Epithelial cell of esophagus (primary cell): ENCODE data around the gene CCDC93.

Experiments used
- DNase-seq: peaks from one replicate; pipeline ENCODE4 v3.0.0; 2010; ENCODE audit warnings: low read depth
- H3K4me3 ChIP-seq: 2 replicates; pipeline ENCODE4 v1.5.1; 2011; ENCODE audit warnings: mild to moderate bottlenecking, low read length, control low read depth
- TF ChIP-seq, protein P1 (sequence below): IDR thresholded peaks from 2 replicates; pipeline ENCODE4 v1.5.1; 2011; ENCODE audit warnings: low read depth, mild to moderate bottlenecking, low read length, control low read depth, inconsistent platforms; ENCODE audit not compliant: insufficient read depth; ENCODE audit errors: missing control alignments

CCDC93 gene

DNA sequence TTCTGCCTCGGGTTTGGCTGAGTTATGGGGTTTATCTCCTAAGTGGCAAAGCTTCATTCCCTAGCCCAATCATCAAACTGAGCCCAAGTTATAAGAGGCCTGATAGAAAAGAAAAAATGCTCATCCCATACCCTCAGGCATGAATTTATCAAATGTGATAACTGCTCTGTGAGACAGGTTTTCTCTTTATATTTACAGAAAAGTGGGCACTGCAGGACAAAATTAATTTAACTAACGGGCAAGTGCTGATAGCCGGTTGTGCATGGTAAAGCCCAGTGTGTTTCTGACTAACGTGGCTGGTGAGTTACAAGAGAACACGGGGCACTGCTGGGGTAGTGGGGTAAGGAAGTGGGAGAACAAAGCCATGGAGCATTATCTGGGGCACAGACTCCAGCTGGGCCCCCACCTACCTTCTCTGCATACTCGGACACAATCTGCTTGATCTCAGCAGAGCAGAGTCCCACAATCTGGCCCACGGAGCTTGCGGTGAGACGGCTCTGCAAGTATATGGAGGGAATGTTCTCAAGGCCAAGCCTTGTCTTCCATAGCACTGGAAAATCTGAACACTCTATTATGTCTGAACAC, 40.3 kb downstream of the CCDC93 start:
- TF ChIP-seq, protein P1, sequence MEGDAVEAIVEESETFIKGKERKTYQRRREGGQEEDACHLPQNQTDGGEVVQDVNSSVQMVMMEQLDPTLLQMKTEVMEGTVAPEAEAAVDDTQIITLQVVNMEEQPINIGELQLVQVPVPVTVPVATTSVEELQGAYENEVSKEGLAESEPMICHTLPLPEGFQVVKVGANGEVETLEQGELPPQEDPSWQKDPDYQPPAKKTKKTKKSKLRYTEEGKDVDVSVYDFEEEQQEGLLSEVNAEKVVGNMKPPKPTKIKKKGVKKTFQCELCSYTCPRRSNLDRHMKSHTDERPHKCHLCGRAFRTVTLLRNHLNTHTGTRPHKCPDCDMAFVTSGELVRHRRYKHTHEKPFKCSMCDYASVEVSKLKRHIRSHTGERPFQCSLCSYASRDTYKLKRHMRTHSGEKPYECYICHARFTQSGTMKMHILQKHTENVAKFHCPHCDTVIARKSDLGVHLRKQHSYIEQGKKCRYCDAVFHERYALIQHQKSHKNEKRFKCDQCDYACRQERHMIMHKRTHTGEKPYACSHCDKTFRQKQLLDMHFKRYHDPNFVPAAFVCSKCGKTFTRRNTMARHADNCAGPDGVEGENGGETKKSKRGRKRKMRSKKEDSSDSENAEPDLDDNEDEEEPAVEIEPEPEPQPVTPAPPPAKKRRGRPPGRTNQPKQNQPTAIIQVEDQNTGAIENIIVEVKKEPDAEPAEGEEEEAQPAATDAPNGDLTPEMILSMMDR: no peak
- no peak overlapping the region for H3K4me3 ChIP-seq
- no peak for DNase-seq

DNA sequence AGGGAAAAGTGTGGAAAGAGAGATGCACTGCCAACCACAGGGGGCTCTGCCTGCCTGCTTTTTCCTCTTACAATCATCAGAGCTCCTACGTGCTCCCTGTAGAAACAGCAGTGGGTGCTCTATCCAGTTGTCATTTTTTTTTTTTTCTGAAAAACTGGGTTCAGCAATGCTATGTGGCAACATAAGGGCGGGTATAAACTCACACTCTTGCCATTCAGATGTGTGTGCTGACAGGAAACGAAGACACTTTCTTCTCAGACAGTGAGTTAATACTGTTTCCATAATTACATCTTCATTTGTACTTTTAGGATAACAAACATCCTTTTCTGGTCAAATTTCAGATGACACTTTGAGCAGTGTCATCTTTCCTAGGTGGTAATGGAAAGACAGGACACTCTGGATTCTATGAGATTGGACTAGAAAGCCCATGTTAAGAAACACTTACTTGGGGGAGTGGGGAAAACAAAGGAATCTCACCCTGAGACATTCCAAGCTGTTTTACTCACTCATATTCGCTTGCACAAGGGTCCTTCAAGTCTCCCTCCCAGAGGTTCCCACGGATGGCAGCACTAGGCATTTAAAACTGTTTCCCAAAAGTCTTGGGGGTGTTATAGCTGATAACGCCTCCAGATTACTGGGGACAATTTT, 41.3 kb downstream of the CCDC93 start:
- DNase-seq: peak; percentile 70
- TF ChIP-seq, protein P1: no peak
- H3K4me3 ChIP-seq: no peak overlapping the region

DNA sequence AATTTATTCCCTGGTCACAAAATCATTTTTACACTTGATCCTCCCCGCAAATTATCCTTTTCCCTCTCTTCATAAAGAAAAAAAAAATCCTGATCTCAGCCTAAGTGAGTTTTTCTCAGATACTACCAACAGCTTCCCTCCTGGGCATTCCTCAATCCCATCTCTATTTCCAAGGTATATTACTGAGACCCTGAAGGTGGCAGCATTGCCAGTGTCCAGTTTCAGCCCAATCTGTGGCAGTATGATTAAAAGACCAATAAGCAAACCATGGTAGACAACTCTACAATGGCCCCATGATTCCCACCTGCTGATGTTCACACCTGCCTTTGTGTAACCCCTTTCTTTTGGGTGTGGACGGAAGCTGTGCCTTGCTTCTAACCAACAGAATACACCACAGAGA, 45.1 kb downstream of the CCDC93 start:
- TF ChIP-seq, protein P1: no peak
- no peak for DNase-seq

DNA sequence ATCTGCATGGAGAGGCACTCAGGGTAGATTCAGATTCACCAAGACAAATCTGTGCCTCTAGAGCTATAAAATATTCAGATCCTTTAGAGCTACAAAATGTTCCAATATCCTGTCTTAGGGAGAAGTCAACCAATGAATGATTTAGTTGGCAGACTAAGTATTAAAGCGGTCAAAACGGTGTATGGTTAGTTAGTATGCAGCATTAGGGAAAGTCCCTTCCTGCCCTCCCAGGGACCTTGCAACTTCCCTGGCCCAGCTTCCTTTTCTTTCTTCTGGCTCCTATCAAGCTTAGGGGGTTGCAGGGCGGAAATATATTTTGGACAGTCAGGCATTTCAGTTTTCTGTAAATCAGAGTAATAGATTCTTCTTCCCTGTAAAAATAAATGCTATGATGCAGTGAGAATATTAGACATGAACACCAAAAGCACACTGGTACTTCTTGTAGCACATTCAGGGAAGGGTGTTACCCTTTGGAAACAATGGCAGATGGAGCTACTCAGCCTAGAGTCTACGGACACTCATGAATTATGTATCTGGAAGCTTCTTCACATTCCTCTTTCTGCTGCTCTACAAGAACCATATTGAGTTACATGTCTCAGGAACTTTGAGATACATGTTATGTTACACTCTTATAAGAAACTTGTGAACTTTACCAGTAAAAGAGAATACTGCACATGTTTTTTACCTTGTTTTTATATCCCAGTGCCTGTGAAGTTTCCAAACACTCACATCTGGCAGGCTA, 45.7 kb downstream of the CCDC93 start:
- DNase-seq: no peak

More for the DNA sequence above, 45.1 kb downstream of the CCDC93 start:
- no peak overlapping the region for H3K4me3 ChIP-seq

DNA sequence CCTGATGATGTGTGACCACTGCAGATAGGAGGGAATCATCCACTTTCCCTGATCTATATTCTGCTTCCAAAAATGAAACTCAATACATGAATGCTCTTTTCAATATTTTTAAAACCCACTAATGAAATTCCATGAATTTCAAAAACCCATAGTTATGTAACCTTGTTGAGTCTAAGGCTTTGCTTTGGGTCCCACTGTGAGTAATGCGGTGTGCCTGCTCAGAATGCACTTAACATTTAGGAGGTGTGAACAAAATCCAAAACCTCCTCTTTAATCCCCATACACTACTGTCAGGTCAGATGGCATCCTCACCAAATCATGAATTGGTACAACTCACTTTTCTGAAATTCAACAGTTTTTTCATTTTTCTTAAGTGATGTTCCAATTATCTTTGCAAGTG, 50.4 kb downstream of the CCDC93 start:
- no peak overlapping the region for H3K4me3 ChIP-seq
- DNase-seq: no peak
- TF ChIP-seq, protein P1: no peak

More for the DNA sequence above, 45.7 kb downstream of the CCDC93 start:
- TF ChIP-seq, protein P1: no peak
- H3K4me3 ChIP-seq: no peak overlapping the region

DNA sequence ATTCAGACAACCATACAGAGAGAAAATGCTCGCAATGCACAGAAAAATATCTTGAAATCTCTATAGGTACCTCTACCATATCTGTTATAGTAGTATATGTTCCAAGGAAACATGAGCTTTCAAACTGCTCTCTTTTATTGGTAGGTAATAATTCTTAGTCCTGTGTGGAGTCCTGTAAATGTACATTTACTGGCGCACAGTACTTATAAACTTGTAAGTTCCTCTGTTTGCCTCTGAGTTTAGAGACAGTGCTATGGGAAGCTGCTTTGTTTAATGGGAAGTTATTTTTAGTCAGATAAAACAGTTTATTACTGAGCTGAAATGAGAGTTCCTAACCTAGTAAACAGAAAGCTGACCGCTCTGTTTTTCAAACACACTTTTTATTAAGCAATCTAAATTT, 52.7 kb downstream of the CCDC93 start:
- no peak for DNase-seq
- H3K4me3 ChIP-seq: no peak overlapping the region
- TF ChIP-seq, protein P1: no peak
